ENCODE data around the gene TP53TG5.

TP53TG5 gene

DNA sequence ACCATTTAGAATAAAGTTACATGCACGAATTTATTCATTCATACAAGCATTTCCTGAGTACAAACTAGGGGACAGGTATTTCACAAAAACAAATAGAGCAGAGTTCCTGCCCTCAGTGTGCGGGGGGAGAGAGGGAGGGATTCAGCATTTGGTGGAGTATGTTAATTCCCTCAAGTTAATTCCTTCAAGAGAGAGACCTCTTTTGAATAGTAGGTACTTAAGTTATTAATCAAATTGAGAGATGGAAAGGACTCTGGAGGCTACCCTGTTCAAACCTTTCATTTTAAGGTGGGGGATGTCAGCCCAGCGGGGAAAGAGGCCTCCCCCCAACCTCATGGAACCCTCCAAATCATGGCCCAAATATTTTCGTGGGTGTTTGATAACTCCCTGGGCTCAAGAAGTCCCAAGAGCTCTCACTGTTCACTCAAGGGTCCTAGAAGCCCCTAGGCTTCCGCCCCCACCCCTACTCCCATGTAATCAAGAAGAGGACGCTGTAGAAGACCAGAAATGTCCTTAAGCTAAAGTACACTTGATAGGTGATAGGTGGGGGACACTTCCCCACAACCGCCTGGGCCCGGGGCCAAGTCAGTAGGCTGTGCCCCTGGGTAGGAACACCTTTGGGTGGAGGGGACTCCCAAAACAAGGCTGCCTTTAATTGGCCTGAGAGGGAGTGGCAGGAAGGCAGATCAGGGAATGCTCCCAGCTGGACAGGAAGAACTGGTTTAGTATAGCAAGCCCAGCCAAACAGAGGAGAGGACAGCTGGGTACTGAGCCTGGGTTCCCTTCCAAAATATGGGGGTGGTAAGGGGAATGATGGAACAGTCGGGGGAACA, 32.8 kb downstream of the TP53TG5 start:
- DNase-seq, result no peak

DNA sequence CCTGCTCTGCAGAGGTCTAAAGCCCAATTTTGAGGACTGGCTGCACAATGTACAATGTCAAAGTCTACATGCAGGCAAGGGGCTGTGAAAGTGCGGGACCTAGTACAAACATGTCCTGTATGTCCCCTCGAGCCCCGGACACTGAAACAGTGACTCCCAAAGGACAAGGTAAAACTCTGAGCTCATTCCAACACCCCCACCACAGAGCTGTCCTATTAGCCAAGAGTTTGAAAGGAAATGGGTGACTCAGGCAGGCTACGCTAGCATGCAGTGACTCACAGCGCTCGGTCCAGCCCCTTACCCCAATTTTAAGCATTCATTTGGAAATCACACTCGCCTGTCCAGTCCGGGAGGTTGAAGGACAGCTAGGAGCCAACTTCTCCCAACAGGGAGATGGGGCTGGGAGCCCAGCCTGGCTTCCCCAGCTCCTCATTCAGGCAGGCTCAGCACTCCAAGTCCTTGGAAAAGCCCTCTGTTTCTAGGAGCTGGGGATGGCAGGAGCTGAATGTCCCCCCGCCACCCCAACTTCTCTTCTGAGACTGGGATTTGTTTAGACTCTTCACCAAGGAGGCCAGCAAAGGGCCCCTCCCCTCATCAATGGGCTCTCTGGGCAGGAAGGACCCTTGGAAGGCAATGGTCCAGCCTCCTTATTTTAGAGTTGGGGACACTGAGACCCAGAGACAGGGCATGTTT, 33.8 kb downstream of the TP53TG5 start:
- DNase-seq, result no peak

DNA sequence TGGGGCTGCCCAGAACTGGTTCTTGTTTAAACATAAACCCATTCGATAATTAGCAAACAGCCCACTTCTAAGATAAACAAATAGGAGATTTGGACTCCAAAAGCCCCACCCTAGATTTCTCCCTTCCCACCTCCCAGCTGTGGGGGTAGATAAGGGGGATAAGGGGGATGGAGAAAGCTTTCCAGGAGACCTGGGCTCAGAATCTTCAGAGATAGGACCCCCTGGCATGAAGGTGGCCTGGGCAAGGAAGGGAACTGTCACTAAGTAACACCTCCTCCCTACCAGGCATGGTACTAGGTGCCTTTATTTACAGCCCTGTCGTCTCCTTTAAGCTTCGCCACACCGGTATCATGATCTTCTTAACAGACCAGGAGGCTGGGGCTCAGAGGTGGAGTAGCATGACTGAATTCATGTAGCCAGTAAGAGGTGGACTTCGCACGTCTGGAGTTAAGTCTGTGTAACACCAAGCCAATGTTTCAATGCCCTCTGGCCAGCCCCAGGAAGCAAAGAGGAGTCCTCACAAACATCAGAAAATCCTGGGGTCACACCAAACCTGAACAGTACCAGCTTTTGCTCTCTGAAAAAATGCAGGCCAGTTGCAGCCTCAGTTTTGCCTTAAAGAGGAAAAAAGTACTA, 34.5 kb downstream of the TP53TG5 start:
- DNase-seq, result no peak

DNA sequence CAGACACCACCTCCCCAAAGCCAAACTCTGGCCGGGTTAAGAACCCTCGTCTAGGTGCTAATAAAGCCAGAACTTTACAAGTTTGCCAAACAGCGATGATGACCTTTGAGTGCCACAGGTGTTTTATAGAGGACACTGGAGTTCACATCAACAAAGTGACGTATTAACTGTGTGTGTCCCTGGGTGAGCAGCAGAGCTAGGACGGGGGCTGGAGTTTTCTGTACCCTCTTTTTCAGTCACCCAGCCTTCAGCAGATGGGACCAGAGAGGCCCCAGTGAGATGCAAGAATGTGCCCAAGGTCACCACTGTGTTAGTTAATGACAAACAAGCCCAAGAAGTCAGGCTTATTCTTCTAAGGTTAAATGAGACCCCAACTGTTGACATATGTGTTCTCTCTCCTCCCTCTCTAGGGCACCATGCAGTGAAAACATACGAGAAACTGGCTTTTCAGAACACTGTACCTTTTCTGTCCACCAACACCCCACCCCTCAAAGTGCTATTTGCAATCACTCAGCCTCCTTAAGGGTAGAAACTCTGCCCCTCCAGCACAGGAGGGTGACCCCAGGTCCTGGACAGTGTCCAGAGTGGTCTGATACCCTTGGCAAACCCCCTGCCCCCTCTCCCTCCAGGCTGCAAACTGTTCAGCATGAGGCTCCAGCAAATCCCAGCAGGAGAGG, 35.1 kb downstream of the TP53TG5 start:
- DNase-seq, result no peak

DNA sequence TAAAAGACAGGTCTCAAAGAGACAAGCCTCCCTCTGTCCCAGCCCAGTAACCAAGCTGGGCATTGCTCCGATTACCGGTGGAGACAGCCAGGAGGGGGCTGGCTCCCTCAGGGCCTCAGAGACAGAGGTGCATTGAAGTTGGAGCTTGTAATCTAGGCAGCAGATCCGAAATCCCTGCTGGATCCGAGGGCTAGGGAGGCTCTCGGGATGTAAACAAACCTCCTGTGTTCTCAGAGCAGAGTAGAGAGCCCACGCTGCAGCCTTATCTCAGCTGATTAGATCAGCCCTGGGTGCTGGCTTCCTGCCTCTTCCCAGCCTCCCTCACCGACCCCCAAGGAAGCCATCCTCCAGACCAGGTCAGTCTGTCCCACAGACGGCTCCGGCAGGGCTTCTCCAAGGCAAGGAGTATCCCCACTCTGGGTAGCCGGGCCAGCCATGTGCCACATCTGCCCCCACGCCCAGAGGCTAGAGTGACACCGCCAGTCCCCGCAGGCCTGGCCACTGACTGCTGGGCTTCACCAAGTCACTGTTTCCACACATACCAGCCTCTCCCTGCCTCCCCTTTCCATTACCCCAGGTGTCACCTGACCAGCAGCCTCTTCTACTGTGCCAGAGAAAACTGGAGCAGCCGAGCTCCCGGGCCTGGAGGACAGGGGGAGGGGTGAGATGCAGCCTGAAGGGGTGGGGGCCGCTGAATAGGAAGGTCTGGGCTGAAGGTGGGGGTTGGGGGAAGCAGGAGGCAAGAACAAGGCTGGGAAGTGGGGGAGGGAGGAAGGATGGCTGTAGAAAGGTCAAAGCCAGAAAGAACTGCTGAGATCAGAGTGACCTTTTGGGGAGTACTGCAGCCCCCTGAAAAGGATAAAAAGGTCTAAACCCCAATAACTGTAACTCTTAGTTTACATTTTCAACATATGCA, 35.9 kb downstream of the TP53TG5 start:
- no peak for DNase-seq

DNA sequence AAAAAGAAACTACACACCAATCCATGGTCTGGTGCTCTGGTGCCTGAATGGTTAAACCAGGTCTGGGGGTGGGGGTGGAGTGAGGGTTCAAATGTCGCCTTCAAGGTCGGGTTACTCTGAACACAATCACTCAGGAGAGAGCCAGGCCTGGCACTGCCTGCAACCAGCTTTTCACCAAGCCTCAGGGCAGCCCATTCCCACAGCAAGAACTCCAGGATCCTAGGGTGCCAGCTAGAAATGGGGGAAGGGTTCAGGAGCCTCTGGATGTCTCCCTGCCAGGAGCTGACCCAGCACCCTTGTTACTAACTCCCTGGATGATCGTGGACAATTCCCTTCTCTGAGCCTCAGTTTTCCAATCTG, 36.6 kb downstream of the TP53TG5 start:
- DNase-seq, result no peak

DNA sequence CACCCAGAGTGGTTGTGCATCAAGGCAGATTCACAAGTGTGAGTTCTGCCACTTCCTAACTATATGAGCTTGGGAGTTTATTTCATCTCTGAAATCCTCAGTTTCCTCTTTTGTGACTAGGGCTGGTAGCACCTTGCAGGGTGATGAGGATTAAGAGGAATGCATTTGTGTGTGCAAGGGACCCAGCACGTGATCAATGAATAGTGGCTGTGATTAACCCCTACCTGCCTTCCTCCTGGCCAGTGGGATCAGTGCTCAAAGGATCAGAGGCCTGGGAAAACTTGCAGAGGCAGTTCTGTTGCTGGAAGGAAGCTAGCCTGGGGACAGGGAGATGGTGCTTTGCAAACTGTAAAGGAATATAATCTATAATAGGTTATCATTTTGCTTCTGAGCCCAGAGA, 37.2 kb downstream of the TP53TG5 start:
- DNase-seq, result no peak

DNA sequence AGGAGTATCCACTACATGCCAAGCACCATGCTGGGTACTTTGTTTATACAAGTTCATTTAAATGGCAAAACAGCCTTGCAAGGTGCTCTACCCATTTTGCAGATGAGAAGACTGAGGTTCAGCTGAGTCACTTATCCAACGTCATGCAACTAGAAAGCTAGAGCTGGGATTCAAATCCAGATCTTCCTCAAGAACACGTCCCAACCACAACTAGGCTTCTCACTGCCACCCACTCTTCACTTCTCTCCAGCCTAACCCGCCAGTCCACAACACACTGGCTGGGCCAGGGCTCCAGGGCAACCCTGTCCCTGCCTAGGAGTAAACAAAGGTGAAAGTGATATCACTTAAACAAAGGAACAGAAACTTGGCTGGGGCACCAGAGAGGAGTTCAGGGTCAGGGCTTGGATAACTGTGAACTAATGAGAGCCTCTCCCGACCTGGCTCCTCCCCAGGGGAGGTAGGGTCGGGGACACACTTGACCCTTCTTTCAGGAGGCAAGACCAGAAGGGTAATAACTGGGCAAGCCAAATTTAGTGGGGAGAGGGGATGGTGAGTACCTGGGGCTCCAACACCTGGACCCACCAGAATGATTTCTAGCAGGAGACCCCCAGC, 37.8 kb downstream of the TP53TG5 start:
- no peak for DNase-seq

DNA sequence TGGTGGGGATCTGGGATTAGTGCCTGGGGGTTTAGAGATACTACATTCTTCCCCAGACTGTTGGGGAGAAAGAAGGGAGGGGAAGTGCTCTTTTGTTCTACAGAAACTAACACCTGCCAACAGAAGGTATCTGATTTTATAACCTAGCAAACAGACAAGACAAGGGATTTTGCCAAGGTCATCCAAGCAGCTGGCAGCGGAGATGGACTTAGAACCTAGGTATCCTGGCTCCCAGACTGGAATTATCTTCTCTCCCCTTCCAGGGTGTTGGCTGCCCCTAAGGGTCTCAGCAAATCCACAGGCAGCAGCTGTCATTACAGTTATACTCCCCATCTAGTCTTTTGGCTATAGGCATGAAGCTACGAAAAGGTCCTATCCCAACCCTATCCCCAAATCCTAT, 38.3 kb downstream of the TP53TG5 start:
- DNase-seq, result no peak

DNA sequence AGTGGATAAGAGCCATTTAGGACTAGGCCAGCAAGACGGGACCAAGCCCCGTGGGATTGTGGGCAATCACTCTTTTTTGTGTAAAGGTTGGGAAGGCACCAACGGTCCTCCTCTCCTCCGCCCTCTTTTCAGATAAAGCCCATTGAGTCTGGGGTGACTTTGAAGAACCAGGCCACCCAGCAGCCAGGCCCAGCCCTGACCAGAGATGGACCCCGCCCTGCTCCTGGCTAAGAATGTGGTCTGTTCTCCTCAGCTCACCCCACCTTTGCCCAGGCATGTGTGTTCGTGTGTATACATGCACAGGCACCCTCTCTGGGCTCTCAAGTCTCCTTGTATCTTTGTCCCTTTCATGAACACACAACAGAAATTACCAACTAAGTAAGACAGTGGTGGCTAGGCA, 39.0 kb downstream of the TP53TG5 start:
- no peak for DNase-seq

DNA sequence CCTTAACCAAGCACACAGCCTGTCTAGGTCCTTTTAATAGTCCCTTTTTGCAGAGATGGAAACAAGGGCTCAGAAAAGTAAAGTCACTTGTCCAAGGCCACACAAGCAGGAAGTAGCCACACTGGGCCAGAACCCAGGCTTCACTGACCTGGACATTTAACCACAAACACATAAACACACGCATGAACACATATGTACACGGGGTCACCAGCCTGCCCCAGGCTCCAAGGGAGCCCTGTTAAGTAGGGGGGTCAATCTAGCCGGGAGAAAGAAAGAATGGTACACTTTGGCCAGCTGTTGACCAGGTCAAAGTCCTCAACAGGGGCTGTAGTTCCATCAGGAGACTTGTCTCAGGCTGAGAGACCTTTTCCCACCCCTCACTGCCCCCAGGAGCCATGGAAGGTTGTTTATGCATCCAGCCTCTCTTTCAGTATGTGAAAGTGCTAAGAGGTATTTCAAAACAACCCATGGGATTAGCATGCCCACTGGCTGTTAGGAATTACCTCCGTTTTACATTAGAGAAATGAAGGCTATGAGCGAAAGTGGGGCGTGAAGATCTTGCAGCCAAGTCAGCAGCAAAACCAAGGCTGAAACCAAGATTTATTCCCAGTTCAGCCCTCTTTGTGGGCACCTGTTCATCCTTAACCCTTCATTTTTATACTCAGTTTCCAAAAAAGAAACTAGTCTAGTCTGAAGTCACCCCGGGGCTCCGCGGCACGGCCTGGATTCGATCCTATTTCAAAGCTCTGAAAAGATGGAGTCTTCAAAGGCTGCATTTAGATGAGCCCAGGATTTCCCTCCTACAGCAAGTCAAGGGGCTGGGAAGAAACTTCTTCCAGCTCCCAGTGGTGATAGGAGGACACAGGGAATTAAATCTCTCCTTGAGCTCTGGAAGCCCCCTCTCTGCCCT, 39.7 kb downstream of the TP53TG5 start:
- no peak for DNase-seq

DNA sequence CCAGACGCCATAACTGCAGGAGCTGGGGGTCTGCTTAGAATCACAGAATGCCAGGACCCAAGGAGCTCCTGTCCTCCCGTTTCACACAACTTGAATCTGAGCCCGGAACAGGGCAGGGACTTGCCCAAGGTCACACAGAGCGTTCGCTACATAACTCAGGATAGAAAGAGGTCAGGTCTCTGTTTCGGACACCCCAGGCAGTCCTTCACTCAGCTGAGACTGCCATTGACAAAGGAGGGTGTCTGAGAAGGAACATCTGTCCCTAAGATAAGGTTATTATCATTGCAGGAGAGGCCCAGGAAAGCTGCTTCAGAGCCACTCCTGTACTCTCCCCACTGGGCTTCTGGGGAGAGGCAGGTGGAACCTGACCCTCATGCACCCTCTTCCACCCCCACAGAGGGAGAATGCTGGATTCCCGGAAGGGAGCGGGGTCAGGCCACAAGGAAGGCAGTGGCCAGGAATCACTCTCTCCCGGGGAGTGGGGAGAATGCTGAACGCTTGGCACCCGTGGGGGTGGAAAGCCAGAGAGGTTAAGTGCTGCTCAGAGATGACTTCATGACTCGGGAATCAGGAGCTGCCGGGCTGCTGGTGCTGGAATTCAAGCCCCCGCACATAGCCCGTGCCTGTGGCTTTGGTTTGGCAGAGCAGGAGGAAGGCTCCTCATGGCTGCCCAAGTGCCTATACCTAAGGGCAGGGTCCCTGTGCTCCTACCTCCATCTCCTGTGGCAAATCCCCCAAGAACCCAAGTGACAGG, 40.6 kb downstream of the TP53TG5 start:
- no peak for DNase-seq

DNA sequence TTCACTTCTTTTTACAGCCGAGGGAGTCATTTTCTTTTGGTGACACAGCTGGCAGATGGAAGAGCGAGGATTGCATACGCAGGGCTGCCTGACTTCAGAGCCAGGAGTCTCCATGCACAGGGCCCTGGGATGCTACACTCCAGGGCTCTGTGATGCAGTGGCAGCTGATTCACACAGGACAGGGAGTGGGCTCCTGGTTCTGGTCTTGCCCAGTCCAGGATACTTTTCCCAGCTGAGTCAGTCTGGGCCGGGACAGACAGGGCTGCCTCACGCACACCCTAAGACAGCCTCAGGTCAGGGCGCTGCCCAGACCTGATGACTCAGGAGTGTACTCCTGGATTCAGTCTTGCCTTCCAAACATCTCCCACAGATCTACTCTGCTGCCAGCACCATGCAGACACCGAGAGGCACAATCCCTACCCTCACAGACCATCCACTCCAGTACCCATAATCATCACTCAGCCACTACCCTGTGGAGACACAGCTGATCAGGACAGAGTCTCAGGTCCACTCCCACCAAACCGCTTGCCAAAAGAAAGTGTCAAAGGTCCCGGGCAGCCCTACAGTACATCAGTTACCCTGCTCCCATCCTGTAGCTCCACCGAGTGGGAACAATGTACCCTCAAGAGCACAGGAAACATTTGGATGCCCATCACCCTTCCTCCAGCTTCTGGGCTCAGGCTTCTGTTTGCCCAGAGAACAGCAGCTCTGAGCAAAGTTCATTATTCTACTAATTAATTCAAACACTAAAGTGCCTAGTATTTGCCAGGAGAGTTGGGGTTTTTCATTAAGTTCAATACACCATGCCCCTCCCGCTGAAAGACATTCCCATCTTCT, 41.4 kb downstream of the TP53TG5 start:
- DNase-seq, result no peak

DNA sequence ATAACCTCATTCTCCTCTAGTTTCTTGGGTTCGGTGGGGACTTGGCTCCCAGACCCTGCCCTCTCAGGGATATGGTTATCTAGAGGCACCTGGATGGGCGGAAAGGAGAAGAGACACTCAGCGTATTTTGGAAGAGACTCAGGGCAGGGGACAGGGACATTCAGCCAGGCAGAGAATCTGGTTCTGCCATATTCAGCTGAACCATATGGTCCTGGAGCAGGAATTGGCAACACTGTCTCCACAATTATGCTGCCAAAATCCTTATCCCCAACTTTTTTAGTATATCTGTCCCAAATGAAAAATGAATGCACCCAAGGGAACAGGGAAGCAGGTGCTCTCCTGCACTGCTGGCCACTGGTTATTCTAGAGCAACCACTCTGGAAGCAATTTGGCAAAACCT, 47.6 kb downstream of the TP53TG5 start:
- no peak for DNase-seq

DNA sequence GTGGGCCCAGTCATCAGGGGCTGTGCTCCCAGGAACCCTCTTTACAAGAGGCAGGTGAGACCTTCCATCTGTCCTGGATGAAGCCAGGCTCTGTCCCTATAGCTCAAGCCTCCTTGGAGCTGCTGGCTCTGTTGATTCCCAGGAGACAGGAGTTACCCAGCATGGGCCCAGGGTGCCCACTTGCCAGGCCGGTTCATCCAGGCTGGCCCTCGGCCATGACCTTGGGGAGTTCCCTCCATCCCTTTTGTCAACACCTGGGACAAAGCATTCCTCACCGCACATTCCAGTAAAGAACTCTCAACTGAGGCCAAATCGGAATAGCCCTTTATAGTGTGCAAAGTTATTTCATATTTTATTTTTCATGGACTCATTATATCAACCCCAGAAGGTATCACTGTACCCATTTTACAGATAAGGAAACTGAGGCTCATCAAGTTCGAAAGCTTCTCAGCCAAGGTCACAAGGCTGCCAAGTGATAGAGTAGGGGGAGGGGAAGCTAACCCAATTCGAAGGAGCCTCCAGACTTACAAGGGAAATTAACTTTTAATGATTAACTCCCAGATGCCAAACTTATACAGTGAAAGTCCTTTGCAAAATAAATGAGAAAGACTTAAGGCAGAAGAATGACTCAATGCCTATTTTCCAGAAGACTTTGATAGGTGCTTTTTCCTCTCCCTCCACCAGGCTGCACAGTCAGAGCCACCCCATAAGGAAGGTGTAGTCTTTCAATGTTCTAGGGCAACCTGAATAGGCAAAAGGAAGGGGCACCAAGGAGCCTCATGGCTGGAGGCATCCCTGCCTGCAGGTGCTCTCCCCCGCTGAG, 48.4 kb downstream of the TP53TG5 start:
- DNase-seq, result no peak

DNA sequence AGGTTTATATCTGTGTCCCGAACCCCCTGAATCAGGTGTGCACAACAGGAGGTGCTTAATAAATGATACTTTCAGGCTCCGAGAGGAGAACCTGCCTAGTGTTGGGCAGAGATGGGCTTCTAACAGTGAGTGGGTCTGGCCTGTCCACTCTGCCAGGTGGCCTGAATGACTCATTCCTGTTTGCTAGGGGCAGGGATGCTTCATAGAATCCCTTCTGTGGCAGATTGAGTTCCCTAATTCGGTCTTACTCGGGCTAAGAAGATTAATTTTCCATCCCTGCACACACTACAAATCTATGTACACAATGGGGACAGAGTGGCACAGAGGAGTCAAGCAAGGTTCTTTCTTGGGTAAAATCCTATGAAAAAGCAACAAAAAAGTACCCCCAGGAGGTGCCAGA, 49.7 kb downstream of the TP53TG5 start:
- no peak for DNase-seq

DNA sequence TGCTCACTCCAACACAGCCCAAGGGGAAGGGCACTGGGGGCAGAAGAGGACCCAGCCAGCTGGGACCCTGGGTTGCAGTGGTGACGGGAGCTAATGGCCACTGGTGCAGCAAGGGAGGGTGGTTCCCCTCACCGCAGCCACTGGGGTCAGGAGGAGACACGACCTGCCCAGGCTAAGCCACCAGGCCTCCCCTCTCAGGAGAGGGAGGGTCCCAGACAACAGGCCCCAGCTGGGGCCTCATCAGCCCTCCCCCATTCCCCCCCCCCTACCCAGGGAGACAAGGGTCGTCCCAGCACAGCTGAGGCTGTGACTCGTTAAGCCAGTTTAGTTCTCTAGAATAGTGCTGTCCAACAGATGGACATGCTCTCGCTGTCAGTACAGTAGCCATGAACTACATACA, 52.8 kb downstream of the TP53TG5 start:
- no peak for DNase-seq

DNA sequence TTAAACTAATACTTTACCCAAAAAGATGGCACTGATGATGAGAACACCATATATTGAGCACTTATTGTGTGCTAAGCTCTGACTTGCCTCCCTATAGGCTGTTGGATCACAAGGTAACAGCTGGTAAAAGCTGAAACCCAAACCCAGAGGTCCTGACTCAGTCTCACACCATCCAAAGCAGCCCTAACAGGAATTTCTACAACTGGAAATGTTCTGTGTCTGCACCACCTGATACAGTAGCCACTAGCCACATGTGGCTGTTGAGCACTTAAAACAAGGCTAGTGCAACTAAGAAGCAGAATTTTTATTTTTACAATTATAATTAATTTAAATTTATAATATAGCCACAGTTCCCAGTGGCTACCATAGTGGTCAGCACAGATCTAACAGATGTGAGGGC, 54.4 kb downstream of the TP53TG5 start:
- DNase-seq, result no peak
